ENCODE data around the gene SLC6A5.

GRCh38 chr11:20592741-20593140 lies 6.7 kb upstream of the SLC6A5 start:
- no peak for TF ChIP-seq CTCF (IDR thresholded peaks at IDR 0.05)
- TF ChIP-seq POLR2AphosphoS5 (IDR thresholded peaks at IDR 0.05; ENCODE audit: low read depth, low read length) = no peak
- no peak for TF ChIP-seq REST (IDR thresholded peaks at IDR 0.05; ENCODE audit: insufficient read depth in 1 of 2, low read depth in 2 of 2, low read length in 1 of 2)

All from Panc1 (cell line).